Loucy (cell line): ENCODE measurements around the gene MYO5B.

Source experiments
- H2AFZ ChIP-seq: fragments of 200-600 bp; sonication (generic); 2 replicates; pipeline ENCODE4 v1.6.0; 2016; ENCODE audit warnings: antibody characterized with exemption, mild to moderate bottlenecking, low read length, moderate library complexity
- H3F3A ChIP-seq: fragments of 200-600 bp; 2 replicates; pipeline ENCODE4 v1.6.0; 2016; ENCODE audit warnings: antibody characterized with exemption, low read depth, mild to moderate bottlenecking
- H3K27me3 ChIP-seq: fragments of 200-600 bp; sonication (generic); 2 replicates; pipeline ENCODE4 v1.6.1; 2014; ENCODE audit warnings: low read length, mild to moderate bottlenecking; ENCODE audit not compliant: insufficient read depth, poor library complexity, severe bottlenecking
- H3K36me3 ChIP-seq: fragments of 200-600 bp; sonication (generic); 2 replicates; pipeline ENCODE4 v1.6.1; 2016; ENCODE audit warnings: low read length; ENCODE audit not compliant: insufficient read depth
- H3K4me1 ChIP-seq: fragments of 200-600 bp; sonication (generic); 2 replicates; pipeline ENCODE4 v1.5.1; 2014; ENCODE audit warnings: low read length, mild to moderate bottlenecking; ENCODE audit not compliant: insufficient read depth, poor library complexity, severe bottlenecking
- H3K4me2 ChIP-seq: fragments of 200-600 bp; sonication (generic); 2 replicates; pipeline ENCODE4 v1.6.0; 2014; ENCODE audit warnings: antibody characterized with exemption, low read length, low read depth, mild to moderate bottlenecking; ENCODE audit not compliant: poor library complexity, severe bottlenecking
- H3K4me3 ChIP-seq: fragments of 200-600 bp; sonication (generic); 2 replicates; pipeline ENCODE4 v1.5.1; 2014; ENCODE audit warnings: low read length, mild to moderate bottlenecking, mixed read lengths; ENCODE audit not compliant: poor library complexity, severe bottlenecking
- H3K79me2 ChIP-seq: fragments of 200-600 bp; sonication (generic); 2 replicates; pipeline ENCODE4 v1.6.1; 2014; ENCODE audit warnings: low read length; ENCODE audit not compliant: insufficient read depth
- H3K9ac ChIP-seq: fragments of 200-600 bp; sonication (generic); 2 replicates; pipeline ENCODE4 v1.6.0; 2014; ENCODE audit warnings: mild to moderate bottlenecking, low read depth, low read length, moderate library complexity; ENCODE audit not compliant: poor library complexity, severe bottlenecking
- H3K9me2 ChIP-seq: fragments of 200-600 bp; sonication (generic); replicated peaks from 2 replicates; pipeline ENCODE4 v1.6.1; 2016; ENCODE audit warnings: low read depth, low read length, mixed read lengths
- H3K9me3 ChIP-seq: fragments of 200-600 bp; sonication (generic); 2 replicates; pipeline ENCODE4 v1.6.1; 2014; ENCODE audit warnings: mild to moderate bottlenecking, antibody characterized with exemption, low read length, low read depth; ENCODE audit not compliant: insufficient read depth
- H4K20me1 ChIP-seq: fragments of 200-600 bp; sonication (generic); 2 replicates; pipeline ENCODE4 v1.6.0; 2014; ENCODE audit warnings: antibody characterized with exemption, low read length, mild to moderate bottlenecking; ENCODE audit not compliant: insufficient read depth, poor library complexity, severe bottlenecking
- EZH2phosphoT487 ChIP-seq: fragments of 200-600 bp; IDR thresholded peaks from 2 replicates; pipeline ENCODE4 v1.6.1; 2018; ENCODE audit warnings: antibody characterized with exemption, mild to moderate bottlenecking, moderate library complexity, borderline replicate concordance
- TF ChIP-seq, protein P1 (sequence below): fragments of 200-600 bp; sonication (generic); conservative IDR thresholded peaks from 2 replicates; pipeline ENCODE4 v1.5.1; 2014; ENCODE audit warnings: mild to moderate bottlenecking, antibody characterized with exemption, low read length

MYO5B gene

DNA sequence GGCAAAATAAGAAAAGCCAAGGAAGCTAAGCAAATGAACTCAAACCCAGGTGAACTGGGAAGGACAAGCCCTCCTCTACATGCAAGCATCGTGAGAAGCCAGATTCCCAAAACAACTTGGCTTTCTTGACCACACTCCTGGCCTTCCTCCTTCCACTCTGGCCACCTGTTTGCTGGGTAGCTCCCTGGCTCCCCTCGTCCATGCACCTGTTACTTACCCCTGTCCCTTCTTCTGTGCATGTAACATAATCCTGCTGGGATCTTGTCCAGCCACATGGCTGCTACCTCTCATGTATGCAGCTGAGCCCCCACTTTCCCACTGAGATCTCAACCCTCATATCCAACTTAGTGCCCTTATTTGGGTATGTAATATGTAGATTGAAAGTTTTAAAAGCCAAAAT lies 121.6 kb downstream of the MYO5B start:
- Histone ChIP-seq H3K9me2 (no peaks in the 10 kb centered on the region), H3K27me3 (no peaks in the 10 kb centered on the region), H3K79me2 (no peaks in the 10 kb centered on the region), H3K4me3 (no peak overlapping the region), H3K4me1 (peaks cover 6% of the 10 kb centered on the region), H3K9ac (no peak overlapping the region), H3K36me3 (no peaks in the 10 kb centered on the region), H4K20me1 (no peaks in the 10 kb centered on the region), H3F3A (no peaks in the 10 kb centered on the region), H3K4me2 (no peak overlapping the region), H2AFZ (no peak overlapping the region), H3K9me3 (no peaks in the 10 kb centered on the region)
- no peak for TF ChIP-seq EZH2phosphoT487
- TF ChIP-seq, protein P1, sequence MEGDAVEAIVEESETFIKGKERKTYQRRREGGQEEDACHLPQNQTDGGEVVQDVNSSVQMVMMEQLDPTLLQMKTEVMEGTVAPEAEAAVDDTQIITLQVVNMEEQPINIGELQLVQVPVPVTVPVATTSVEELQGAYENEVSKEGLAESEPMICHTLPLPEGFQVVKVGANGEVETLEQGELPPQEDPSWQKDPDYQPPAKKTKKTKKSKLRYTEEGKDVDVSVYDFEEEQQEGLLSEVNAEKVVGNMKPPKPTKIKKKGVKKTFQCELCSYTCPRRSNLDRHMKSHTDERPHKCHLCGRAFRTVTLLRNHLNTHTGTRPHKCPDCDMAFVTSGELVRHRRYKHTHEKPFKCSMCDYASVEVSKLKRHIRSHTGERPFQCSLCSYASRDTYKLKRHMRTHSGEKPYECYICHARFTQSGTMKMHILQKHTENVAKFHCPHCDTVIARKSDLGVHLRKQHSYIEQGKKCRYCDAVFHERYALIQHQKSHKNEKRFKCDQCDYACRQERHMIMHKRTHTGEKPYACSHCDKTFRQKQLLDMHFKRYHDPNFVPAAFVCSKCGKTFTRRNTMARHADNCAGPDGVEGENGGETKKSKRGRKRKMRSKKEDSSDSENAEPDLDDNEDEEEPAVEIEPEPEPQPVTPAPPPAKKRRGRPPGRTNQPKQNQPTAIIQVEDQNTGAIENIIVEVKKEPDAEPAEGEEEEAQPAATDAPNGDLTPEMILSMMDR: no peak

DNA sequence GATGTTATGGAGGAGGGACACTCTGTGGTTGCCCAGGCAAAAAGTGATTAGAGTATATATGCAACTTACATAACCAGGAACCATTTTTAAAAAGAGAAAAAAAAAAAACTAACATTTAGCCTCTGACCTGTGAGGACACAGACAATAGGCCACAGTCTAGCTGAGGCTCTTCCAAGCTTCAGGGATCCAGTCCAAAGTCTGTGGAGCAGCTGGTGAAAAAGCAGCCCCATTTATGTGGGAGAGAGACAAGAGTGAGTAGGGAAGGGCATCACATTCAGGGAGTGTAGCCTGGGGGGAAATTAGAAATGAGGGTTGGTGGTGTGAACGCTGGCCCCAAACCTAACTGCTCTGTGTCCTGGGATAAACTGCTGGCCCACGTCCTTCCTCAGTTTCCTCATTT lies 122.8 kb downstream of the MYO5B start:
- H3K4me1 ChIP-seq: peaks cover 6% of the 10 kb centered on the region
- no peaks in the 10 kb centered on the region for H3K79me2 ChIP-seq
- H3F3A ChIP-seq: no peaks in the 10 kb centered on the region
- H3K36me3 ChIP-seq: no peaks in the 10 kb centered on the region
- no peaks in the 10 kb centered on the region for H3K27me3 ChIP-seq
- no peak overlapping the region for H3K4me2 ChIP-seq
- no peak overlapping the region for H2AFZ ChIP-seq
- H3K4me3 ChIP-seq: no peak overlapping the region
- TF ChIP-seq, protein P1: no peak
- TF ChIP-seq EZH2phosphoT487: no peak
- H3K9me3 ChIP-seq: no peaks in the 10 kb centered on the region
- H3K9me2 ChIP-seq: no peaks in the 10 kb centered on the region
- H3K9ac ChIP-seq: no peak overlapping the region
- no peaks in the 10 kb centered on the region for H4K20me1 ChIP-seq

DNA sequence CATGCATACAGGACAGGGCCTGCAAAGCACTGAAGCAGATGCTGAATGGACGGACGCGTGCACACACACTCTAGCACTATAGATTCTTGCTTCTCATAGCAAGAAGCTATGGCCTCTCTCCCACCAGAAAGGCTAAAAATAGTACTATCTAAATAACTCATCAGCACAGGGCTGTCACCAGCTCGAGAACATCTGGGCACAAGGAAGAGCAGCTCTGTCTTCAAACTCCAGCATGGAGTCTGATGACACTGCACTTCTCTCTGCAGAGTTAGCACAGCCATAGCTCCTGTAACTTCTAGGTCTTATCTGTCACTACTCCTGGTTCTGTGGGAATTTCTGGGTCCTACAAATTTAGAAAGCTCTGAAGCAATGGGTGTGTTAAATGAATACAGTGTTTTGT lies 123.5 kb downstream of the MYO5B start:
- H3K4me1 ChIP-seq: peaks cover 6% of the 10 kb centered on the region
- TF ChIP-seq EZH2phosphoT487: no peak
- TF ChIP-seq, protein P1: no peak
- no peaks in the 10 kb centered on the region for H3F3A ChIP-seq
- no peak overlapping the region for H3K9ac ChIP-seq
- no peak overlapping the region for H2AFZ ChIP-seq
- no peaks in the 10 kb centered on the region for H3K9me3 ChIP-seq
- no peaks in the 10 kb centered on the region for H3K27me3 ChIP-seq
- H3K4me2 ChIP-seq: no peak overlapping the region
- no peaks in the 10 kb centered on the region for H3K36me3 ChIP-seq
- no peaks in the 10 kb centered on the region for H3K79me2 ChIP-seq
- H3K9me2 ChIP-seq: no peaks in the 10 kb centered on the region
- no peak overlapping the region for H3K4me3 ChIP-seq
- H4K20me1 ChIP-seq: no peaks in the 10 kb centered on the region
